Epithelial cell of proximal tubule (primary cell): ENCODE results near the gene TEDC1. TPM values are rescaled to one million over a fixed set of nuclear protein-coding genes. Genes with fewer than 3 reads are reported as not detected.

ENCODE experiments used
- DNase-seq: peaks from one replicate; pipeline ENCODE4 v3.0.0-alpha.2; 2011; ENCODE audit warnings: low read depth
- H3K4me3 ChIP-seq: 2 replicates; pipeline ENCODE4 v1.5.1; 2011; ENCODE audit warnings: low read depth, mild to moderate bottlenecking, low read length
- total RNA-seq: library from RNA; depleted of rRNA; stranded (reverse); fragments of >200 nt; gene quantifications from 2 replicates; pipeline ENCODE4 v1.2.3, GENCODE V29; 2015
- TF ChIP-seq, protein P1 (sequence below): conservative IDR thresholded peaks from 2 replicates; pipeline ENCODE4 v1.5.1; 2012; ENCODE audit warnings: low read depth, mild to moderate bottlenecking, low read length

Gene TEDC1
- total RNA-seq, 1 donor from 2014 or later, result 30.5 TPM

DNA sequence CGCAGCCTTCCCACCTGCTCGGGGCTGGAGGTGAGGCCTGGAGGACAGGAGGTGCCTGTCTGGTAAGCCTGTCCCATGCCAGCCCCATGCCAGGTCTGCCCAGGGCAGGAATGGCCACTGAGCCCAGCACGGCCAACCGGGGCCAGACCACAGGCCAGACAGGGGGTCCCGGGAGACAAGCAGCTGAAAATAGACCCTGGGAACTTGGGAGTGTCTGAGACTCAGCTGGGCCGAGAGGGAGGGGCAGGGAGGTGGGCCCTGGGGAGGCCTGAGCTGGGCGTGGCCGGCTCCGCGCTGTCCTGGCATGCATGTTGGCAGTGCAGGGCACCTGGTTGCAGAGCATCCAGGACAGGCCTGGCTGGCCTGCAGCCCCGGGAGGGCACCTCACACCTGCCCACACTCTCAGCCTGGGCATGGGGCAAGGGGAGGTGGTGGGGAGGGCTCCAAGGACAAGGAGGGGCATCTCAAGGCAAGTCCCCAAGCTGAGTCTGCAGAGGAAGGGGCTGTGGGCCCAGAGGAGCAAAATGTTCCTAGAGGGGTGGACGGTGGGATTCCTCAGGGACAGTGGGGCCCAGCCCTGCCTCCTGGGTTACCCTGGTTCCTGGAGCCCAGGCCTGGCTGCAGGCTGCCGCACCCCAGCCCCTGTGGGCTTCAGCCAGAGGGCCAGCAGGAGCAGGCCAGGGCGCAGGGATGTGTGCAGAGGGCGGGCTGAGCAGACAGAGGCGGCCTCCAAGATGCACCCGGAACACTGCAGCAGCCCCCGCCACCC lies 7.6 kb upstream of the TEDC1 start:
- TF ChIP-seq, protein P1, sequence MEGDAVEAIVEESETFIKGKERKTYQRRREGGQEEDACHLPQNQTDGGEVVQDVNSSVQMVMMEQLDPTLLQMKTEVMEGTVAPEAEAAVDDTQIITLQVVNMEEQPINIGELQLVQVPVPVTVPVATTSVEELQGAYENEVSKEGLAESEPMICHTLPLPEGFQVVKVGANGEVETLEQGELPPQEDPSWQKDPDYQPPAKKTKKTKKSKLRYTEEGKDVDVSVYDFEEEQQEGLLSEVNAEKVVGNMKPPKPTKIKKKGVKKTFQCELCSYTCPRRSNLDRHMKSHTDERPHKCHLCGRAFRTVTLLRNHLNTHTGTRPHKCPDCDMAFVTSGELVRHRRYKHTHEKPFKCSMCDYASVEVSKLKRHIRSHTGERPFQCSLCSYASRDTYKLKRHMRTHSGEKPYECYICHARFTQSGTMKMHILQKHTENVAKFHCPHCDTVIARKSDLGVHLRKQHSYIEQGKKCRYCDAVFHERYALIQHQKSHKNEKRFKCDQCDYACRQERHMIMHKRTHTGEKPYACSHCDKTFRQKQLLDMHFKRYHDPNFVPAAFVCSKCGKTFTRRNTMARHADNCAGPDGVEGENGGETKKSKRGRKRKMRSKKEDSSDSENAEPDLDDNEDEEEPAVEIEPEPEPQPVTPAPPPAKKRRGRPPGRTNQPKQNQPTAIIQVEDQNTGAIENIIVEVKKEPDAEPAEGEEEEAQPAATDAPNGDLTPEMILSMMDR, result no peak
- no peak overlapping the region for H3K4me3 ChIP-seq
- no peak for DNase-seq

DNA sequence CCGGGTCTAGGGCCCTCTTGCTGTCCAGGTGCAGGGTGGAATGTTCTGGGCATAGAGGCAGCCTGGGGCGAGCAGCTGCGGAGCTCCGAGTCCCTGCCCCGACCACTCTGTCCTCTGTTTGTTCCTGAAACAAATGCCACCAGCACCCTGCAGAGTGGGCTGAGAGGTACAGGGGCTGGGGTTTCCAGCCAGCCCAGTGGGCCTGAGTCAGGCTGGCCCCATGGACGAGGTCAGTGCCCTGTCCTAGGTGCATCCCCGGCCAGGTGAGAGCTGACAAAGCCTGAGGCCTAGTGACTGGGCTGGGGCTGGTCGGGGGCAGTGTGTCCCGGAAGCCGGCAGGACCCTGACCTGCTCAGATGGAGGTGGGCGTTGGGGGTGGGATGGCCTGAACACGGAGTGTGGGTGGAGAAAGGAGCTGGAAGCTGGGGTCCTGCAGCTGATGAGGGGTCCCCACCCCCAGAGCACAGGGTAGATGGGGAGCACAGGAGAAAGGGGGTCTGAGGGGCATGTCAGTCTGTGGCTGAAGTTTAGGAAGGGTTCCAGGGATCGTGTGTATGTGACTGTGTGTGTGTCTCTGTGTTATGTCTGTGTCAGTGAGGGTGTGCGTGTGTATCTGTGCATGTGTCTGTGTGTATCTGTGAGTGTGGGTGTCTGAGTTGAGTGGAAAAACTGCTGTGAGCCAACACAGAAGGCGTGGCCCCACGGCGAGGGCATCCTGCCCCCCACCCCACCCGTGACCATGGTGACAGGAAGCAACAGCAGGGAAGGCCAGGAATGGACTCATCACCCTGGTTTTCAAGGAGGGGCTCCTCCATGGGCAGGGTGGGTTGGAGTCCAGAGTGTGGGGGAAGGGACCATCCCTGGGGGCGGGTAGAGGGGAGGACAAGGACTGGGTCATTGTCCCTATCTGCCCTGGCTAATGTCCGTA lies 6.7 kb upstream of the TEDC1 start:
- H3K4me3 ChIP-seq, result no peak overlapping the region
- DNase-seq, result no peak
- TF ChIP-seq, protein P1, result no peak

DNA sequence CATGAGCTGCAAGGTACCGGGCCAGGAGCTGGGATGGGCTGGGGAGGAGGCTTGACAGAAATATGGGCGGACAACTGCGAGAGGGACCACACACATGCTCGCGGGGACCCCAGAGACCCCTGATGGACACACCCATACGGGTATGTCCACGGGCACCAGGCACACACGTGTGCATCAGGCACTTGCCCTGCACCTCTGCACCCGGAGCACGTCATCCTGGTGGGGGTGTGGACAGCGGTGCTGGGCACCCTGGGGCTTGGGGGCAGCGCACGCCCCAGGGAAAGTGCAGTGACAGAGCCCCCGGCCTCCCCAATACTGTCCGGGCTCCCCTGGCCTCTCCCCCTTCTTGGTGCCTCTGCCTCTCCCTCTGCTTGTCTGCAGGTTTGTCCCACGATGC lies 6.1 kb upstream of the TEDC1 start:
- H3K4me3 ChIP-seq, result no peak overlapping the region
- TF ChIP-seq, protein P1, result no peak
- DNase-seq, result no peak

DNA sequence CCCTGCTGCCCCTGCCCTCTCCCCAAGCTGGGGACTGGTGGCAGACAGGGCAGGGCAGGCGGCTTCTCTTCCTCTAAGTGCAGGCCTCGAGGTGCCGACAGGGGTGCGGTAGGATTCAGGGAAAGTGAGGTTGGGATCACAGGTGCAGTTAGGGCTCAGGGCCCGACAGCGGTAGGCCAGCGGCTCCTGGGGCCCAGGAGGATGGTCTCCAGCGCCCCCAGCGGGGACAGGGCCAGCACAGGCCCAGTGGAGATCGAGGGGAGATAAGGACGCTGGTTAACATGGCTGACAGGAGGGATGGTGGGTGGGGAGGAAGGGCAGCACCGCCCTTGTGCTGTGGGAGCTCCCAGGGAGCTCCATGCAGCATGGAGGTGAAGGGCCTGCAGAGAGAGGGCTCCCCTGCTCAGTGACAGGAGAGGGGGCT lies 5.3 kb upstream of the TEDC1 start:
- no peak for DNase-seq
- TF ChIP-seq, protein P1, result peak; percentile 38
- H3K4me3 ChIP-seq, result no peak overlapping the region

DNA sequence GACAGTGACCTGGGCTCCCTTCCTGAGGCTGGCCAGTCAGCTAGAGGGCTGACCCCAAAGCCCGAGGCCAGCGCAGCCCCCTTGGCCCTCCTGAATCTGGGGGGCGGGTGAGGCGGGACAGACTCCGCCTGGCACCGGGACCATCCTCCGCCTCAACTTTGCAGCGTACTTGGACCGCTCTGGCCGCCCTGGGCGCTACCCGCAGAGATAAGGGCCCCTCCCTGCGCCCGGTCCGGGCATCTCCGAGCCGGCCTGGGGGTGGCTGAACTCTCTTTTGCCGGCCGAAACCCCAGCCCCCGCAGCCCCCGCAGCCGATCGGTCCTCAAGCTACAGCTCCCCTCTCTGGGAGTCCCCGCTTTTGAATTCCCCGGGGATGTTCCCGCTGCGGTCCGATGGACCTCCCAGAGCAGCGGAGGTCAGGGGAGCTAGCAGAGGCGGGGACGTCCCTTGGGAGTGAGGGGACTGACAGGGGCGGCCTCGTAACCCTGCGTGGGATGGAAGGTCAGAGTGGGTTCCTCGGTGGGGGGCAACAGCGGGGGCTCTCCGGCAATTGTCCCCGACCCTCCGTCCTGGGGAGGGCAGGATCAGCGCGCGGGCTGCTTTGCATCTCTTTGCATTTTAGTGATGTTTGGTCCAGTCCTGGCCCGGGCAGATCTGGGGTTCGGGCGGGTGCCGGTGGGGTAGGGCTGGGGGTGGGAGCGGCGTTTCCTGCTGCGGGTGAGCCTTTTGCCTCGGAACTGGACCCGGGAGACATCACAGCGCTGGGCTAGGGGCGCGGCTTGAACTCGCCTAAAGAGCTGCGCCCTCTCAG lies 4.7 kb upstream of the TEDC1 start, which contains the start of gene CRIP1:
Gene CRIP1, plus strand, starts transcription at position 724 of the 811 bp plus-strand sequence. CDS start 374 bp downstream, outside the sequence.
- no peak for DNase-seq
- peak within 1 kb of the TSS; percentile 37 for H3K4me3 ChIP-seq
- TF ChIP-seq, protein P1, result no peak

DNA sequence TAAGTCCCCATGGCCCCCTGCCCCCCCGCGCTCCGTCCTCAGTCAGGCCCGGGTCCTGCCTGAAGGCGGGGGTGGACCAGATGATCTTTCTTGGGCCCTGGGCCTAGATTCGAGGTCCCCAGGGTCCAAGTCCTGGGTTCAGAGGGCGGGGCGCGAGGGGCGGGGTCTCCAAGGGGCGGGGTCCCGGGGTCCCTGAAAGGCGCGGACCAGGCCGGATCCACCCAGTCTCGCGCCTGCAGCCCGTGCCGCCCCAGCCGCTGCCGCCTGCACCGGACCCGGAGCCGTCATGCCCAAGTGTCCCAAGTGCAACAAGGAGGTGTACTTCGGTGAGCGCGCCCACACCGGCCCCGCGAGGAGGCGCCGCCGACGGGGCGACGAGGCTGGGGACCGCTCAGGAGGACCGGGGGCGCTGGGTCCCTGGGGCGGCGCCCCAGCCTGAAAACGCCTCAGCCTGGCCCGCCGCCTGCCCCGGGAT lies 4.0 kb upstream of the TEDC1 start:
- no peak for DNase-seq
- H3K4me3 ChIP-seq, result peak overlapping the region; percentile 37
- TF ChIP-seq, protein P1, result no peak
